ENCODE measurements around the gene MAPK4. TPM values are rescaled to one million over a fixed set of nuclear protein-coding genes. Genes with fewer than 3 reads are reported as not detected.

Gene MAPK4
- polyA plus RNA-seq, 12 donors: 3.6 to 13.7 (median 8.6) TPM; not detected in 1

DNA sequence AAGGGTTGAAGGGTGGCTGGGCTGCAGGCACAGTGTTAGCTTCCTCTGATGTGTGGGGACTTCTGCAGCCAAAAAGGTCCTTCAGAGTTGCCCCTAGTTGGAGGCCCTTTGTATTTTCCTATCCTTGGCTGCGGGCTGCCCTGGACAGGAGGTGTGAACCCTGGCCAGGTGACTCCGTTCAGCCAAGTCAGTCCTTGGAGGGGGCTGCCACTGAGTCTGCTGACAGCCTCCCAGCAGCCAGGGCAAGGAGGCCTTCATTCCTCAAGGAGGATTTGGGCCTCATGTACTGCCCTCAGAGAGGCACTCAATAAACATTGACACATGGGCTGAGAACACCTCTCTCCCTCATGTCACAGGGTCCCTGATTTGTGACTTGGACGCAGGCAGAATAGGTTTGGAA, 62.4 kb downstream of the MAPK4 start:
- DNase-seq: no peak

DNA sequence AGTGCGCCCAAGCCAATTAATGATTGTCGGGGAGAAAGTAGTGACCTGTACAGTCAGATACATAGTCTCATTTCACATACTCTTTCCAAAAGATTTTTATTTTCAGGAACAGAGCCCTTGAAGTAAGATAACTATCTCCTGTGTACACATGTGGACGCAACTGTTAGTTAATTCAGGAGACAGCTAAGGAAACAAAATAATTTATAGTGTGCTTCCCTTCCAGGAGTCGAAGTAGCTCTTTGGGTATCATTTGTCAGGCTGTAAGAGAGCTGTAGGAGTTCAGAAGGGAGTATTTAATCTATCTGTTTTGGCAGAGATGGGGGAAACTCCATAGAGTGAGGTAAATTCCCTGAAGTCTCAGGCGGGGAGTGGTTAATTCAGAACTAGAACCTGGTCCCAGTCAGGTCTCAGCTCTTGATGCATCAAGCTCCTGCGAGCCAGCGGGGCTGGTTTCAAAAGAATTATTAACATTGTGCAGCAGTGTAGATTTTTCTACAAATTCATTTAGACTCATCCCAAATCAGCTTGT, 63.0 kb downstream of the MAPK4 start:
- DNase-seq: no peak

GRCh38 chr18:50623694-50624352, 63.9 kb downstream of the MAPK4 start:
- no peak for DNase-seq

GRCh38 chr18:50624981-50625380, 65.1 kb downstream of the MAPK4 start:
- no peak for DNase-seq

- no peak for DNase-seq
Observed at GRCh38 chr18:50626317-50626716, 66.4 kb downstream of the MAPK4 start.

DNA sequence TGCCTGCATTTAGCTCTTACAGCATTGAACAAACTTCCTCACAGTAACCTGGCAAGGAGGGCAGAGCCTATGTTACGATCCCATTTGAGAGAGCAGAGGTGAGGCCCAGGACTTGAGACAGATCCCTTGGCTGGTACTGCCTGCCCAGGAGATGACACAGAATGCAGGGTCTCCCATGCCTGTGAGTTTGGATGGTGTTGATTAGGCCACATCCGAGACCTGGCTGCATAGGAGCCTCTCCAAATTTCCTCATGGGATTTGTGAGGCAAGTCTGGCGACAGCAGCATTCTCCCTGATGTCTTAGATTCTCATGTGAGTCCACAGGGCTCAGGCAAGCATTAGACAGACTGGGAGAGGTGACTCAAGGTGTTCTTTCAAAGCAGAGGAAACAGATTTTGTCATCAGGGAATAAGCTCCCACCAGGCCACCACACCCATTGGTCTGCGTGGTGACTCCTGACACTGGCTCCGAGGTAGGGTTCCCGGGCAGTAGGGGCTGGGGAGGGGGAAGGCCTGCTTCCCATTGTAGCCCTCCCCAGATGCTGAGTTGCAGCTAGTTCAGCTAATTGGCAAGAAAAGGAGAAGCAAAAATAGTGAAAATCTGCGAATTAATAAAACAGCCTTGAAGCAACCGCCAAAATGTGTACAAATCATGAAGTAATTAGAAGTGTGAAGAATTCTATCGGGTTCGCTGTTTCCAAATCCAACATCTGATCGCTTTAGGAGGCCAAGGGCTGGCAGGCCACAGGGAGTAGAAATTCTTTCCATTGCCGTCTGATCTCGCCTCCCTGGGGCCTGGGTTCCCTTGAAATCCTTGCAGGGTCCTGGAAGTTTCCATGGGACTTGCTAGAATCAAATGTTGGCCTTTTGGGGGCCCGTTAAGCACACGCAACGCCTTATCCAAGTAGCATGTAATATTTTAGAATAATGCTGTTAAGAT, 68.0 kb downstream of the MAPK4 start:
- DNase-seq: no peak

GRCh38 chr18:50628533-50628905, 68.6 kb downstream of the MAPK4 start:
- DNase-seq: no peak

DNA sequence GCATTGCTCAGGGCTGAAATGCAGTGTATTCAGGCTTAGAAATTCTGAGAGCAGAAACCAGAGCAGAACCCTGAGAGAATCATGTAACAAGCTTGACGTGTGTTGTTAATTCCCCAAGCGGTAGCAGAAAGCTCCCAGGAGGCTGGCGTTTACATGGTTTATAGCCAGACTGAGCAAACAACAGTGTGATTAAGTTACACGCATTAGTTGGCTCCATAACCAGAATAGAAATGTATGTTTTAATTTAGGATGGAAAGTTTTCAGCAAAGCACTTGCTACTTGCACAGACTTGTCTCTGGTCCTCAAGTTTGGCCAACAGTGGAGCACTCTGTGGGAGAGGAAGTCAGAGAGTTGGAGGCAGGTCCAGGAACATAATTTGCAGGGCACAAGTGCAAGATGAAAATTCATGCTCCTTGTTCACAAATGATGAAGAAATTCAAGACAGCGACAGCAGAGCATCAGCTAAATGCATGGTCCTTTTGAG, 69.3 kb downstream of the MAPK4 start:
- DNase-seq: no peak

DNA sequence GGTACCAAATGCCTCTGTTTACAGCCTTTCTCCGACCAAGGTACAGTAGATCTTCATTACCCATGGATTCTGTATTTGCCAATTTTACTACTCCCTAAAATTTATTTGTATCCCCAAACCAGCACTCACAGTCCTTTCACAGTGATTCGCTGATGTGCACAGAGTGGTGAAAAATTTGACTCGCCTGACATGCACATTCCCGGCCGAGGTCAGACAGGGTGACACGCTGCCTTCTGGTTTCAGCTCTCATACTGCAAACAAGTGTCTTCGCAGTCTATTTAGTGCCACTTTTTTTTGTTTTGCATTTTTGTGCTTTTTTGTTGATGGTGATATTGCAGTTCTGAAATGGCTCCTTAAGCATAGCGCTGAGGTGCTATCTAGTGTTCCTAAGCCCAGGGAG, 71.0 kb downstream of the MAPK4 start:
- no peak for DNase-seq

DNA sequence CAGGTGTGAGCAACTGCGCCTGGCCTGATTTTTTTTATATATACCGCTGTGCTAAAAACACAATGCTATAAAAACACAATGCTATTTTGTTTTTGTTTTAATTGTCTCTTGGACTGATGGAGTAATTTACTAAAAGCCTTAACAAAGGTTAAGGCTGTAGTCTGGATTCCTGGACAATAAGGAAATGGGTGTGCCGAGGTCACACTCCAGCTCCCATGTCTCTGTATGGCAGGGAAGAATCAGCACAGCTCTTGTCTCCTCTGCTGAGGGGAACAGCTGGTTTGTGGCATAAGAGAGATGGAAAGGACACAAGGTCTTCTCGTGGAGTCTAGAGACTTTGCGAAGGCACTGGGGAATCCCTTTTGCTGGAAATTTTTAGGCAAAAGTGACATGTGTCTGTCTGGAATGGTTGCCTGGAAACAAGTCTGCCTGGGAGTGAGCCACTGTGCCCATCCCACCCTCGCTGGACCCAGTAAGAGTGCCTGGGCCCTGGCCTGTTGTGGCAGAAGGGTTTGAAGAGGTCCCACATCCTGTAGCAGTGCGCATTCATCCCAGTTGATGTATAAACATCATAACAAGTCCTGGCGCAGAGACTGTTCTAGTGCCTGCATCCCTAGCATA, 73.1 kb downstream of the MAPK4 start:
- DNase-seq: no peak

- no peak for DNase-seq
Observed at GRCh38 chr18:50633992-50634391, 74.1 kb downstream of the MAPK4 start.

- DNase-seq: no peak
Observed at GRCh38 chr18:50636366-50637057, 76.6 kb downstream of the MAPK4 start.

DNA sequence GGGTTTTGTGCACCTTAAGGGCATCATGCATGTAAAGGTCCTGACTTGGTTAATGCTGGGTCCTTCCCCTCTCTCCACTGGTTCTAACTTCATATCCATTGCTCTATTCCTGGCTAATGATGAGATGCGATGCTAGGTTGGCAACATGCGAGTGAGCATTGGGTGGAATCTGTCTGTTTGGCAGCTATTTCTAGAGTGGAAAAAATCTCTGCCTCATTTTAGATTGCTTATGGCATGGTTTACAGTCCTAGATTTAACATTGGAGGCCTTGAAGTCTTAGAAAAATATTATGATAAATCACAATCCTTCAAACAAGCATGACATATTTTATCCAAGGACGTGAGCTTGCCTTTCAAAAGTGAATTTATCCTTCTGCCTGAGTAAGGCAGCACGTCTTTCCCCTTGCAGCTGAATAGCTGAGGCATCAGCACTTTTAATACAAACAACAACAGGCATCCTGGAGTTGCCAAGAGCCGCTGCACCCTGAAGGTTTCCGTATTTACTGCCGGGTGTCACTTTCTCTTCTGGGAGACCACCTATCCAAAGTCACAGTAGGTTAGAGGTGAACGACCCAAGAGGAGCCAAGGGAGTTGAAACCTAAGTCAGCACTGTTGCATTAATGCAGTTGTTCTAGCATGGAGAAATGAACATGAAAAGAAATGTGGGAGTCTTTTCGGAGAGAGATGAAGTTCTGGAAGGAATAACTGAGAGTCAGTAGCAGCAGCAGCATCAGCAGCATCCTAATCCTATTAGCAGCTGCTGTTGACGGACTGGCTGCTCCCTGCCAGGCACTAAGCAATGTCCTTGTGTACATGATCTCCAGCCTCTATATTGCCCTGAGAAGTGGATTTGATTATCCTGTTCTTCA, 78.4 kb downstream of the MAPK4 start:
- no peak for DNase-seq

- DNase-seq: no peak
Observed at GRCh38 chr18:50638884-50639420, 79.1 kb downstream of the MAPK4 start.

DNA sequence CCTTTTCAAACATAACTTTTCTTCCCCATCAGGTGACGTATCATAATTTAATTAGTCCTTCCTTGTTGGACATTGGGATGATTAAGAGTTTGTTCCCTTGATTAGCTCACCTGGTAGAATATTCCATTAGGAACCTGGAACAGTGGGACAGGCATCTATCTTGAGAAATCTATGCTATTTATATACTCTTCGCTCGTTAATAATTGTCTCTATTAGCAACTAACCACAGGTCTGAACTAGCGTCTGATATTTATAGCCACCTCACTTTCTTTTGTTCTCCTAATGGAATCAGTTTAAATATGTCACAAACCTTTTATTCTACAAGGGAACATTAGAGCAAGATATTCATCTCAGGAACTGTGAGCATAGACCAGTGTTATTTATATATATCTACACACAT, 79.8 kb downstream of the MAPK4 start:
- DNase-seq: no peak

DNA sequence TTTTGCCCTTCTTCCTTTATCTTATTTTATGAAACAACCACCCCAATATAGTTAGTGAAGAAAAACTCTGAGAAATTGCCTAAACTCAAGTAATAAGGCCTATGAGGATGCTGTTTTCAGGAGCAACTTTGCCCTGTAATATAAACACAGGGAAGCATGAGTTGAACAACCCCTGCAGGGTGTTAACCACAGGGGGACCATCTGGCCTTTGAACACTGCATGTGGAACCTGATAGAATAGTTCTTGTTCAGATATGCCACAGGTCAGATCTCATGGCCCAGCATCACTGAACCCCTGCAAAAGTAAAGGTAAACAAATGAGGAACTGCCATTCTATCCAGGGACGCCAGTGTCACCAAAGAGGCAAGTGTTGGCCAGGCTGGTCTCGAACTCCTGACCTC, 82.6 kb downstream of the MAPK4 start:
- DNase-seq: no peak

GRCh38 chr18:50644146-50644545, 84.3 kb downstream of the MAPK4 start:
- no peak for DNase-seq

GRCh38 chr18:50644807-50645206, 84.9 kb downstream of the MAPK4 start:
- no peak for DNase-seq

DNA sequence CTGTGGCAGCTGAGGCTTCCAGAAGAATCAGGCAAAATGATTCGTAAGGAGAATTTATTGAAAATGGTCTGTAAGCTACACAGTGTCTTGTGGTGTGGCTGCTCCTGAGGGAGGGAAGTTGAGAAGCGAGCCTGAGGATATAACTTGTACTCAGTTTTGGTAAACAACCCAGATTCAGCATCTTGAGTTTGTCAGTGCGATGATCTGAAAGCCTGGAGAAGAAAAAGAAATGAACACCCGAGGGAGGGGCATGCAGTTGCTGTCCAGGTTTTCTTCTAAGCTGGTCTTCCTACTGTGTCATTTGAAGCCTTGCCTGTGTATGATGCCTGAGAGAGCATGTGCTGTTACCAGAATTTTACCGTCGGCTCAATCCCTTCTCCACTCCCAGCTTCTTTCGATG, 87.3 kb downstream of the MAPK4 start:
- DNase-seq: no peak

GRCh38 chr18:50647792-50648191, 87.9 kb downstream of the MAPK4 start:
- no peak for DNase-seq

All from muscle of arm (tissue), 12 donors.